K562 (cell line): ENCODE results near the gene CLIC1. TPM values are rescaled to one million over a fixed set of nuclear protein-coding genes. Genes with fewer than 3 reads are reported as not detected.
A peak's percentile ranks its signal among the peaks of the same experiment; 100 is the strongest.

ENCODE experiments used
- FOSL1 ChIP-seq: fragments of 200-800 bp; sonication (Bioruptor generic); conservative IDR thresholded peaks from 2 replicates; pipeline ENCODE4 v1.6.1; 2016; ENCODE audit warnings: missing genetic modification characterization, missing compliant biosample characterization
- FOXJ3 ChIP-seq: sonication (generic); formaldehyde crosslinking; IDR thresholded peaks from 2 replicates; pipeline ENCODE4 v1.4.0; 2020; ENCODE audit warnings: mild to moderate bottlenecking, missing genetic modification reagents
- HDAC8 ChIP-seq: fragments of 450-650 bp; IDR thresholded peaks from 2 replicates; pipeline ENCODE4 v1.6.1; 2016; ENCODE audit warnings: mild to moderate bottlenecking, missing genetic modification characterization, moderate library complexity, missing compliant biosample characterization
- HMG20B ChIP-seq: fragments of 250-450 bp; sonication (Bioruptor Pico); IDR thresholded peaks from 2 replicates; pipeline ENCODE4 v1.5.0; 2021; ENCODE audit warnings: mild to moderate bottlenecking
- HNRNPLL ChIP-seq: fragments of 200-400 bp; formaldehyde crosslinking; IDR thresholded peaks from 2 replicates; pipeline ENCODE4 v1.6.1; 2017; ENCODE audit warnings: low read length, low read depth, mild to moderate bottlenecking; ENCODE audit not compliant: poor library complexity, severe bottlenecking
- HOXB6 ChIP-seq: fragments of 250-450 bp; sonication (Bioruptor Pico); IDR thresholded peaks from 2 replicates; pipeline ENCODE4 v1.5.1; 2022; ENCODE audit warnings: mild to moderate bottlenecking, borderline replicate concordance
- KDM5B ChIP-seq: fragments of 200-600 bp; sonication (generic); IDR thresholded peaks from 2 replicates; pipeline ENCODE4 v1.6.1; 2012; ENCODE audit warnings: low read depth, mild to moderate bottlenecking, moderate library complexity, low read length, control low read depth, inconsistent platforms; ENCODE audit not compliant: insufficient replicate concordance
- MCM5 ChIP-seq: fragments of 450-650 bp; IDR thresholded peaks from 2 replicates; pipeline ENCODE4 v1.6.1; 2016; ENCODE audit warnings: low read depth
- PCBP2 ChIP-seq: fragments of 200-400 bp; formaldehyde crosslinking; IDR thresholded peaks from 2 replicates; pipeline ENCODE4 v1.6.1; 2018; ENCODE audit warnings: low read length, low read depth, mild to moderate bottlenecking, moderate library complexity; ENCODE audit not compliant: poor library complexity, severe bottlenecking
- SREBF2 ChIP-seq: sonication (generic); formaldehyde crosslinking; IDR thresholded peaks from 2 replicates; pipeline ENCODE4 v1.4.0; 2020; ENCODE audit warnings: mild to moderate bottlenecking, missing genetic modification reagents
- STAT5A ChIP-seq: IDR thresholded peaks from 2 replicates; pipeline ENCODE4 v1.6.1; 2012; ENCODE audit warnings: low read length, inconsistent platforms, borderline replicate concordance
- TEAD4 ChIP-seq, 2 experiments: sonication (generic) in 1 of 2; formaldehyde crosslinking in 1 of 2; IDR thresholded peaks; 2 replicates each; pipeline versions ENCODE4 v1.6.1 to v1.8.0; 2012 to 2022; ENCODE audit warnings: borderline replicate concordance in 1 of 2, inconsistent platforms in 1 of 2, low read length in 1 of 2, mild to moderate bottlenecking in 1 of 2, missing genetic modification reagents in 1 of 2
- TRIM28 ChIP-seq: fragments of 450-650 bp; IDR thresholded peaks from 2 replicates; pipeline ENCODE4 v1.6.1; 2017
- ZC3H4 ChIP-seq: sonication (generic); formaldehyde crosslinking; IDR thresholded peaks from 2 replicates; pipeline ENCODE4 v1.9.0; 2021; ENCODE audit warnings: missing genetic modification reagents, borderline replicate concordance
- ZEB2 ChIP-seq: fragments of 450-650 bp; IDR thresholded peaks from 2 replicates; pipeline ENCODE4 v1.6.1; 2016
- ZFPM2 ChIP-seq: fragments of 250-450 bp; sonication (Bioruptor Pico); IDR thresholded peaks from 2 replicates; pipeline ENCODE4 v1.5.1; 2022; ENCODE audit warnings: mild to moderate bottlenecking
- ZNF318 ChIP-seq, 2 experiments: fragments of 450-650 bp; IDR thresholded peaks; 2 replicates each; pipeline ENCODE4 v1.6.1; 2016; ENCODE audit warnings: mild to moderate bottlenecking in 2 of 2, borderline replicate concordance in 1 of 2, low read depth in 1 of 2, moderate library complexity in 1 of 2
- polyA plus RNA-seq, 8 experiments: library from polyadenylated mRNA; depleted of rRNA in 4 of 8; stranded (reverse) in 5 of 8; unstranded in 3 of 8; fragments of >200 nt; fragmentation: Nextera tagmentation in 2 of 8; fragmentation: Illumina TruSeq in 1 of 8; extraction: Ambion mirVana in 2 of 8; extraction: Trizol in 1 of 8; gene quantifications; 2 replicates each; pipeline versions ENCODE4 v1.2.1 to v1.2.3, GENCODE V29; 2011 to 2014; ENCODE audit warnings: inconsistent platforms in 1 of 8, missing spikeins in 1 of 8
- total RNA-seq, 7 experiments: library from RNA; depleted of rRNA in 6 of 7; stranded (reverse); fragments of >200 nt in 6 of 7; fragmentation: Illumina TruSeq in 2 of 7; extraction: Trizol in 2 of 7; gene quantifications; 2 replicates each; pipeline versions ENCODE4 v1.2.1 to v1.2.3, GENCODE V29; 2011 to 2021; ENCODE audit warnings: low replicate concordance in 1 of 7
- TF ChIP-seq, protein P1 (sequence below): sonication (generic); formaldehyde crosslinking; IDR thresholded peaks from 2 replicates; pipeline ENCODE4 v1.8.0; 2022; ENCODE audit warnings: mild to moderate bottlenecking, low read depth, missing genetic modification reagents

The CLIC1 gene
- total and polyA plus RNA-seq, 9 of the 15 experiments (the other 6 are each of a cell fraction or from before 2014, with no cell fraction given): 1,267 to 2,419 (median 1,808) TPM

- TF ChIP-seq TEAD4 (IDR thresholded peaks at IDR 0.05; ENCODE audit: low read length) (no peak), TEAD4 (CRISPR knock-in tag; IDR thresholded peaks at IDR 0.05; ENCODE audit: borderline replicate concordance) (no peak), HOXB6 (CRISPR knock-in tag) (no peak), MCM5 (no peak), FOXJ3 (CRISPR knock-in tag) (no peak; the same call in 1 of the 2 replicates), PCBP2 (no peak), KDM5B (peak; percentile 50), ZFPM2 (CRISPR knock-in tag) (no peak), TRIM28 (no peak), ZC3H4 (CRISPR knock-in tag) (no peak), FOSL1 (peak; percentile 40), STAT5A (no peak), ZEB2 (peak; percentile 56; the same call in 1 of the 2 replicates), ZNF318 (IDR thresholded peaks at IDR 0.05; ENCODE audit: borderline replicate concordance in 1 of 2, low read depth in 1 of 2) (no peak), SREBF2 (CRISPR knock-in tag) (0 out of 2 replicates have a peak, but pooled peaks have one; percentile 22), HNRNPLL (no peak), HMG20B (CRISPR knock-in tag) (no peak; the same call in 1 of the 2 replicates), HDAC8 (tag) (0 out of 2 replicates have a peak, but pooled peaks have one; percentile 32)
- TF ChIP-seq, protein P1, sequence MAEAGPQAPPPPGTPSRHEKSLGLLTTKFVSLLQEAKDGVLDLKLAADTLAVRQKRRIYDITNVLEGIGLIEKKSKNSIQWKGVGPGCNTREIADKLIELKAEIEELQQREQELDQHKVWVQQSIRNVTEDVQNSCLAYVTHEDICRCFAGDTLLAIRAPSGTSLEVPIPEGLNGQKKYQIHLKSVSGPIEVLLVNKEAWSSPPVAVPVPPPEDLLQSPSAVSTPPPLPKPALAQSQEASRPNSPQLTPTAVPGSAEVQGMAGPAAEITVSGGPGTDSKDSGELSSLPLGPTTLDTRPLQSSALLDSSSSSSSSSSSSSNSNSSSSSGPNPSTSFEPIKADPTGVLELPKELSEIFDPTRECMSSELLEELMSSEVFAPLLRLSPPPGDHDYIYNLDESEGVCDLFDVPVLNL (CRISPR knock-in tag): no peak
Measured at GRCh38 chr6:31725502-31726350, 10.6 kb downstream of the CLIC1 start (continued).
